Epithelial cell of esophagus (primary cell): ENCODE results near the gene CUBN.

Source experiments
- DNase-seq: peaks from one replicate; pipeline ENCODE4 v3.0.0; 2010; ENCODE audit warnings: low read depth
- H3K4me3 ChIP-seq: 2 replicates; pipeline ENCODE4 v1.5.1; 2011; ENCODE audit warnings: mild to moderate bottlenecking, low read length, control low read depth
- CTCF ChIP-seq: IDR thresholded peaks from 2 replicates; pipeline ENCODE4 v1.5.1; 2011; ENCODE audit warnings: low read depth, mild to moderate bottlenecking, low read length, control low read depth, inconsistent platforms; ENCODE audit not compliant: insufficient read depth; ENCODE audit errors: missing control alignments

Gene CUBN

GRCh38 chr10:16776896-16777295 lies 352.7 kb downstream of the CUBN start:
- no peak overlapping the region for H3K4me3 ChIP-seq
- no peak for TF ChIP-seq CTCF
- DNase-seq = no peak
